Stimulated activated CD8-positive, alpha-beta memory T cell treated with anti-CD3 and anti-CD28 coated beads, Interleukin-15, amount 100 ng/mL, for 1 hour (primary cell): ENCODE measurements around the gene LDLRAD4.

Experiments
- DNase-seq: peaks from one replicate; pipeline ENCODE4 v3.0.0-alpha.2; 2020; ENCODE audit warnings: low read depth

The LDLRAD4 gene

DNA sequence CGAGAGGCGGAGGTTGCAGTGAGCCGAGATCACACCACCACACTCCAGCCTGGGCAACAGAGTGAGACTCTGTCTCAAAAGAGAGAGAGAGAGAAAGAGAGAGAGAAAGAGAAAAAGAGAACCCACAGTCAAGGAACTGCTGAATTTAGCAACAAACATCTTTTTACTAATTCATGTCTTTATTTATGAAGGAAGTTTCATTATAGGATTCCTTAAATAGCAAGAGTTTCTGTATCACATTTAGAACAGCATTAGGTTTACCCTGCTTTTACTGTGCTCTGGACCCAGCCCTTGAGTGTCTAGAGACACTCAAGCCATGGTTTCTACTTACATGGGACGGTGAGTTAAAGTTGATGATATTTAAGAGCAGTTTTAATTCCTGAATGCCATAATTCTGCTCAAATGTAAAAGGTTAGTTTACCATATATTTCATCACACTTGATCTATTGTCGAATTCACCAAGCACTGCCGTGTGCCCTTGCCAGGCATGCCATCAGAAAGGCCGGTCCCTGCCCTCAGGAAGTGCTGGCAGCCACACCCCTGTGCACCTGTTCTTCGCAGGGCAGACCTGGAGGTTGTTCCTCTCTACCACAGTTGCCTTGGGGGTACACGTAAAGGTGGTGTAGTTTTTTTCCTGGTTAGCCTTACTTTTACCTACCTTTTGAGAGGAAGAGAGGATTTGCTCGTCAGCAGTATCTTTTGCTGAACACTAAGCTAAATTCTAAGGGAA is 153.3 kb downstream of the LDLRAD4 start:
- DNase-seq: no peak

DNA sequence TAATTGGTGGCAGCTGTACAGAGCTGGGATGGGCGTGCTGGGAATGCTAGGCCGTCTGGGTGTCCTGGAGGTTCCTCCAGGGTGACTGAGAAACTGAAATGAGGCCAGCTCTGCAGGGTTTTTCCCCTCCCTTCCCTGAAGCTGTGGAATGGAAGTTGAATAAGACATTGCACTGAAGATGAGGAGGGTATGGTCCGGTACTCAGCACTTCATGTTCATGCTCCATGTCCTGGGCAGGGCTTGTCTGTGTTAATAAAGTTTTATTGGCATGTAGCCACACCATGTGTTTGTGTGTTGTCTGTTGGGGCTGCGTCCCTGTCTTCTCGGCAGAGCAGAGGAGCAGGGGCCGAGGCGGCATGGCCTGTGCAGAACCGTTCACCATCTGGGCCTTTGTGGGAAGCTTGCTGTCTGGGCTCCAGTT is 154.0 kb downstream of the LDLRAD4 start:
- no peak for DNase-seq

DNA sequence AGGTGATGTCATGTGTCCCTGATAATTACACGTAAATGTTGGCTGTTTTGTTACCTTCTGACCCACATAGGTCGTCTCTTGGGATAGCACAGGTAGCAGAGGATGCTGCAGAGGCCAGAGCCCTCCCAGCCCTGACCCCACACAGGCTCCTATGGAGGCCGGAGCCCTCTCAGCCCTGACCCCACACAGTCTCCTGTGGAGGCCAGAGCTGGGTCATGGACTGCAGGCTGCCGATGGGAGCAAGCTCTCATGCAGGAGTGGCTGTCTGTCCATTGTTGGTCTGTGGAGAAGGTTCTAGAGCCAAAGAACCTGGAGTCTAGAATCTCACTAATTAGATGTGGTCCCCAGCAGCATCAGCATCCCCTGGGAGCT is 155.5 kb downstream of the LDLRAD4 start:
- DNase-seq: no peak

DNA sequence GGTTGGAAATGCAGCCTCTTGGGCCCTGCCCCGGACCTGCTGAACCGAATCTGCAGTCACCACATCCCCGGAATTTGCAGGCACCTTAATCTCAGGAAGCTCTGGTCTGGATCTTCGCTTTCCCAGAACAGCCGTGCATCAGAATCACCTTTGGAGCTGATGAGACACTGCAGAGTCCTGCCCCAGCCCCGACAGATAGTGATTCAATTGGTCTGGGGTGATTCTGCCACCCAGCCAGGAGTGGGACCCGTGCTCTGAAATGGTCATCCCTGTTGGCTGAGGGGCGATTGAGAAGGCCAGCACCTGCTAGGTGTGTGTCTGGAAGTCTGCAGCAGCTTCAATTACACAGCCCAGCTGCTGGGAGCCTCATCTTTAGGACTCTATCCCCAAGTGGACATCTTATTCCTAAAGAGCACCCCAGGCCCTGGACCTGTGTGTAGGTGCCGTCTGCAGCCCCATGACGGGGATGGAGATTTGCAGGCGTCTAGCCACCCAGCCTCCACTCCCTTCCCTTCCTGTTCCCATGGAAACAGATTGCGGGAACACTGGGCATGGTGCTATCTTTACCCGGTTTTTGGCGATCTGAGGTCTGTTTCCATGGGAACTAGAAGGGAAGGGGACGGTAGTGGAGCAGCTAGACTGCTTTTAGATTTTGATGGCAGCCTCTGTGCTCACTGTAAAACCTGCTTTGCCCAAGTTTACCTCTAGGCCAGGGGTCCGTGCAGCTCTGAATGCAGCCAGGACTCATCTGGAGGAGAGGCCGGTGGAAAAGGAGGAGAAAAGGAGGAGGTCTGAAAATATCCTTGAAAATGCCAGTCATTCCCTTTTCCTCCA is 156.1 kb downstream of the LDLRAD4 start:
- no peak for DNase-seq

DNA sequence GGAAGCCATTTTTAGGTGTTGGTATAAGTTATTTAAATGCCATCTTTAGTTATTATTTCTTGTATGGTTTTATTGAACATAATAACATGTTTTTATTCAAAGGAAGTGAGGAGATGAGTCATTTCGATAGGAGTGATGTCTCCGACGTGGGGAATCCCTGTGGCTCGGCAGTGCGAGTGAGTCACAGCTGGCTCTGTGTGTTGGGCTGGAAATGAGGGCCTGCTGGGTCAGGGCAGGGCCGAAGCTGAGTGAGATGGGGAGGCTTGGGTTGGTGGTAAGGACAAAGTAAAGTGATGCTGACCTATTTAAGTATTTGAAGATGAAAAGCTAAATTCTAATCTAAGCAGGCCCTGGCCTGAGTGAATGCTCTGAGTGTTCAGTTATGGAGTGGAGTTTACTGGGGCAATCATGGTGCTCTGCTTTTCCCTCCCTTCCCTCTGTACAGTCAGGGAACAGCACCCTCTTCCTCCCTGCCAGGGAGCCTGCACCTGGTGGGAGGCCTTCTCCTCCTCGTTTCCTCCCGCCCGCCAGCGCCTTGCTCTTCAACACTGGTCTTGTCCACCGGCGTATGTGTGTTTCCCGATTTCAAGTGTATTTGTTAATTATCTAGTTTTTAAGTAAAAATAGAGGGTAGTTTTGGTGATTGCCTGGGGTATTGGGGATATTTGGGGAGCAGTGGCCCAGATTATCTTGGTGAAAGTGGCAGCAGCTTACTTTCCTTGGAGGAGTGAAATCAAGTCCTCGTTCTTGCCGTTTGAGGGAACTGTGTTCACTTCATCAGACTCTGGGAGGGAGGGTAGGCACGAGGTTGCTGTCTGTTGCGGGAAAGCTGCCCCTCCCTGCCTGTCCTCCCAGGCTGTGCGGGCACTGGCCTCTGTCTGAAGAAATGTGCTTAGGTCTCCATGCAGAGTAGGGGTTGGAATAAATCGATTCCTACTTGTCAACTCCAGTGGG is 157.0 kb downstream of the LDLRAD4 start:
- peak; percentile 36 for DNase-seq

DNA sequence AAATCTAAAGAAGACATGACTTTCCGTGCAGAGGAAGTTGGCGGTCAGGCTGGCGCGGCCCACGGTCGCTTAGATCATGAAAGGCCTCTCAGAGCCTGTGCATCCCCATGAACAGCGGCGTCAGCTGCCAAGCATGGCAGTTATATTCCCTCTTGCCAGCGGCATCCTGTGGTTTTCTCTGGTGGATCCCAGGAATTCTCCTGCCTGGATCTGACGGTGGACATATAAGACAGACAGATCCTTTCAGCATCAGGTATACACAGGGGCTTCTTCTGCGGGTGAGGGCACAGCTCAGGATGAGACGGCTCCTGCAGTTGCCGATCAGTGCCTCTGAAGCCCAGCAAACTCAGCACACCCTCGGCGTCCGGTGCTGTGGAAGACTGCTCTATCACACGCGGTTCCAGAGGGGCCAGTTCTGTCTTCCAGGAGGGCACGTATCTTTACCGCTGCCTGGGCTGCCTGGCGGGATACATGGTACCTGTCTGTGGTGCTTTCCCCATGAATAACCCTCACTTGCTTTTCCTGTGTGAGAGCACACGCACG is 157.8 kb downstream of the LDLRAD4 start:
- DNase-seq: no peak

DNA sequence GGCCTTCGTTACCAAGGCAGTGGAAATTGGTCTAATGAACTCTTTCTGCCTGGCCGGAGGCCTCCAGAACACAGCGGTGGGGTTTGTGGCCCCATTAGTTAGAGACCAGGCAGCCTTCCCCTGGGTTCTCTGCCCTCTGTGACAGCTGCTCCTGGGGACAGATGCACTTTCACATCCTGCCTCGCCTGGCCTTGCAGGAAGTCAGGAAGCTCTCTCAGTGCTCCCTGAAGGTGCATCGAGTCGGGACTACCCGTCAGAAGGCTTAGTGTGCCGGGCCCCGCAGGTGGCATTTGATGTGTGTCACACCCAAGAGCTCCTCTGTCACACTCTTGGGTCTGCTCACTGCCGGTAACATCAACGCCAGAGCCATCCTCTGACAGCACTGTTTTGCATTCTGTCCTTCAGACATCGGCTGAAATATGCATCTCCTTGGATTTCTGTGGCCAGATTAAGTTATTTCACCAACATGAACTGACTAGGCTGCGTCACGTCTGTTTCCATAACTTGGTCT is 158.3 kb downstream of the LDLRAD4 start:
- no peak for DNase-seq

DNA sequence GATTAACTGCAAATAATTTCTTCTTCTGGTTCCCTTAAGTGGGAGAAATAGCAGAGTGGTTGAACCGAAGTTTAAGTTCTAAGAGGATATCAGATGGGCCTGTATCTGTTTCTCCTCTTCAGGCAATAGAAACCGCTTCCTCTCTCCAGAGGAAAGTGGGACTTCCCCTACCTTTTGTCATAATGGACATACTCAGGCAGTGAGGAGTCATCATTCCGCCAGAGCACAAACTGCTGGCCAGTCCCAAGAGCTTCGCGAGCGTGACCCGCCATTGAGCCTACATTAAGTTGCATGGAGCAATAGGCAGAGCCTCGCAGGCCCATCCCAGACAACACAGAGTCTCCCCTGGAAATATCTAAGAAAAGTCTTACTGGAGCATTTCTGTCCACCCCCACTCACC is 158.9 kb downstream of the LDLRAD4 start:
- no peak for DNase-seq

DNA sequence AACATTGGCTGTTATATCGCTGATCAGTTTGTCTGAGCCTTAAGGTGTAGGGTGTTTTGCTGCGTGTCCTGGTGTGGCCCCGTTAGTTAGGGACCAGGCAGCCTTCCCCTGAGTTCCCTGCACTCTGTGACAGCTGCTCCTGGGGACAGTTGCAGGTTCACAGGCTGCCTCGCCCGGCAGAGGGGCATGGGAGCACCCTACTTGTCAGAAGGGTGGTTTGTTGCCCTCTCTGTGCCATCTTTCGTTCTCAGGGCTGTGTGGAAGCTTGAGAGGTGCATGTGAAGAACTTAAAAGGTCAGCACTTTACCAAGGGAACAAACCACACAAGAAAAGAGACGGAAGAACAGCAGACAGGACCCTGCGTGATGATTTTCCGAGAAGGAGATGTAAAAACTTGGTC is 159.6 kb downstream of the LDLRAD4 start:
- no peak for DNase-seq

DNA sequence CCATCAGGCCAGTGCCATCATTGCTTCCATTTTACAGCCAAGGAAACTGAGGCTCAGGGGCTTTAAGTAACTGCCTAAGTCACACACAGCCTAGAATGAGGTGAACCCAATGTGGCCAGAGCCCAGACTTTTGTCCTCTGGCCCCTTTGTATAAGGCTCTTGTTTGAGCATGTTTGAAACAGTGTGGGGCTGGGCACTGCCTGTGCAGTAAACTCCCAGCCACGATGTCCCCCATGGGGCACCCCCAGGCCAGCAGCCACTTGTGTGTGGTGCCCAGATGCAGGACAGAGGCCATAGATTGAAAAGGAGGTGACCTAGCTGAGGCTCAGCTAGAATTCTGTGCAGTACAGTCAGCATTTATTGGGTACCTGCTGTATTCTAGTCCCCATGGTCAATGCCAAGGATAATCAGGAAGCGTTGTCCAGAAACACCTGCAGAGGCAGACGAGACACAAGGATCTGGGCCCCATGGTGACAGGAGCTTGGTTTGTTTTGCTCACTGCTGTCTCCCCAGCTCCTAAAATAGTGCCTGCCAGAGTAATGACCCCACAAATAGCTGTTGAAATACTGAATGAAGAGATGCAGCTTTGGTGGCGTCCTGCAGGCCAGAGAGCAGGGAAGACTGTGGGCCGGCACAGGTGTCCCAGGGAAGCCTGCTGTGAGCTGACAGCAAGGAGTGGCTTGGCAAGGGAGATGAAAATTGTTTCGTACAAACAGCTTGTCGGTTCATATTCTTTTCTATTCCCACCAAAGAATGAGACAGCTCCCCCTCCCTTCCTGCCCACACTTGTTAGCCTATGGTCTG is 160.7 kb downstream of the LDLRAD4 start:
- DNase-seq: no peak

DNA sequence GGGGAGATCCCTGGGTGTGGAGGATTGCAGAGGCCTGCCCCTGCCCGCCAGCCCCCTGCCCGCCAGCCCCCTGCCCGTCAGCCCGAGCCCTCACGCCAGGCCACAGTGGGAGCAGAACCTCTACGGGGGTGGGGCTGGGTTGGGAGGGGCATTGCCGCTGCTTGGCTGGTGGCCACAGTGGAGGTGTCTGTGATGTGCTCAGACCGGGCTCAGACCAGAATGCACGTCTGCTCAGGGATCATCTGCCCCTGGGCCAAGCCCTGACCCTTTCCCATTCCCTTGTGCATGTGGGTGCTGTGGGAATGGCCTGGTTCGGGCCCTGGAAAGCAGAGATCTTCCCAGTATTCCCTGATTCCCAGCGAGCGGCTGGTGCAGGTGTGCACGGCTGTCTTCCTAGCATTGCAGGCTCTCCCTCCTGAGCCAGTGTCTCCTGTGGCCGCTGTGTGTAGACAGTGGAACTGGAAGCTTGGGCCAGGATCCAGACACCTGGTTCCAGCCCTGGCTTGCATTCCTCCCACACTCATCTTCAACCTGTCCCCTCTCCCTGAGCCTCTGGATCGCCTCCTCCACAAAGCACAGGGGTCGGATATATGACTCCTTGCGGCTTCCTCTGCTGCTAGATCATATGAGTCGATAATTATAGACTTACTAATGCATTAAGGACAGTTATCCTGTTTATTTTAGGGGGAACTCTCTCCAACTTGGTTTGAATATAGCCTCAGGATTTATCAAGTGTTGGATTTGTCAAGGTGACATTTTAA is 161.6 kb downstream of the LDLRAD4 start:
- no peak for DNase-seq

DNA sequence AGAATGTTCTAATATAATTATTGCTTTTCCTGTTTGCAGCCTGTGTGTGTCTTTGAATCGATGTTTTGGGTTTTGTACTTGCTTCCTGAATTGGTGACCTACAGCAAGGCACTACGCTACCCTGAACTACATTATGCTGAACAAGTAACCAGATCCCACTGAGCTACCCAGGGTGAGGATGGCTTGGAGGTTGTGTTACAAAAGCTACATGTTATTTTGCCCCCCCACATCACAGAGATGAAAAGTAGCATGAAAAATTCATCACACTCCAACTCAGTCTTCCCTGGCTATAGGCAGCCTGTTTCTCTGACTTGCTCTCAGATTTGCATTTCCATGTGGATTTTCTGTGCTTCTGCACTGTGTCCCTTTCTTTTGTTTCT is 162.1 kb downstream of the LDLRAD4 start:
- DNase-seq: no peak

DNA sequence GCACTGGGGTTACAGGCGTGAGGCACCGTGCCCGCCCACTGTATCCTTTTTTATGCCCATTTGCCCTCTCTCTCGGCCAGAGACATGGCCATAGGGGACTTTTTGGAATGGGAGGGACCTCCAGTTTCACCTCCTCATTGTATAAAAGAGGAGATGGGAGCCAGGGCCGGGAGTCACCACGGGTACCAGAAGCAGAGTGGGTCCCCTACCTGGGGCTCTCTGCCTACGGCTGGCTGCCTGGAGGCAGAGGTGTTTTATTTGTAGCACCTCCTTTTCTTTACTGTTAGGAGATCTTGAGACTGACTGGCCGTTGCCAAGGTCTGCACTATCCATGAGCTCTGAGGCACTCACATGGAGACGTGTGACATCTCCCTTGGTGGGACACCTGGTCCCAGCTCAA is 162.8 kb downstream of the LDLRAD4 start:
- no peak for DNase-seq

DNA sequence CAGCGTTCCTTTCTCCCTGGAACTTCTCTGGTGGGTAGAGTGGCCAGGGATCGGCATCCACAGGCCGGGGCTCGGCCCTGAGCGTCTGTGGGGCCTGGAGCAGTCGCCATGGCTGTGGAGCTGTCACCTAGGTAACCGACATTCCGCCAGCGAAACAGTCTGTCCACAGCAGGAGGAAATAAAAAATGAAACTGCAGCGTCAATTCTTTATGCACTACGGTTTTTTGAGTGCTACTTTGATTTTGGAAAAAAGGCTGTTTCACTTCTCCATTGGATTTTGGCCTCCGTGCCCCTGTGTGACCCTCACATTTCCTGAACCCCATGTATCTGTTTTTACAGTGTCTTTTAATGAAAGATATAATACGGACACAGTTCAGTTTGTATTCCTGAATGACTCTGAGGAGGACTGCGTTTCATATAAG is 163.4 kb downstream of the LDLRAD4 start:
- DNase-seq: no peak

DNA sequence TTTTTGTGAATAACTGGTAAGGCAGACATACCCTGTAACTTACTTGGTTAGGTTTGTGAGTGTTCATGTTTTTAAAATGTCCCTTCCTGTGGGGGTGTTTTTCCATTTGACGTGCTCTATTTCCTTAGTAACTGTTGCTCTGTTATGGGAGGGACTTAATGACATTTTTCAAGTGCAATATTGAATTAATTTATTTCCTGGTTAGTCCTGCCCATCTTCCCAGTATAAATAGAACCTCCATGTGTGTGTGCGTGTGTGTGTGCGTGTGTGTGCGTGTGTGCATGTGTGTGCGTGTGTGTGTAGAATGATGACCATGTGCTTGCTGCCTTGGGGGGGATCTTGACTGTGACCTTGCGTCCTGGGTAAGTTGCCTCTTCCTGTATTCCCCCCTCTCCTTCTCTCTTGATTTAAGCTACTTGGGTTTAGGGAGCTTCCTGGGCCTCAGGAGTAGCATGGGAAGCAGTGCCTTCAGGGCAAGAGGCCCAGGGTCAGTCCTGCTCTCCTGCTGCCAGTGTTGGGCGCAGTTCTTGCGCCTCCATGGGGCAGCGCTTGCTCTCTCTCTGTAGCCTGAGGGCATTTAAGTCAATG is 163.9 kb downstream of the LDLRAD4 start:
- DNase-seq: no peak

DNA sequence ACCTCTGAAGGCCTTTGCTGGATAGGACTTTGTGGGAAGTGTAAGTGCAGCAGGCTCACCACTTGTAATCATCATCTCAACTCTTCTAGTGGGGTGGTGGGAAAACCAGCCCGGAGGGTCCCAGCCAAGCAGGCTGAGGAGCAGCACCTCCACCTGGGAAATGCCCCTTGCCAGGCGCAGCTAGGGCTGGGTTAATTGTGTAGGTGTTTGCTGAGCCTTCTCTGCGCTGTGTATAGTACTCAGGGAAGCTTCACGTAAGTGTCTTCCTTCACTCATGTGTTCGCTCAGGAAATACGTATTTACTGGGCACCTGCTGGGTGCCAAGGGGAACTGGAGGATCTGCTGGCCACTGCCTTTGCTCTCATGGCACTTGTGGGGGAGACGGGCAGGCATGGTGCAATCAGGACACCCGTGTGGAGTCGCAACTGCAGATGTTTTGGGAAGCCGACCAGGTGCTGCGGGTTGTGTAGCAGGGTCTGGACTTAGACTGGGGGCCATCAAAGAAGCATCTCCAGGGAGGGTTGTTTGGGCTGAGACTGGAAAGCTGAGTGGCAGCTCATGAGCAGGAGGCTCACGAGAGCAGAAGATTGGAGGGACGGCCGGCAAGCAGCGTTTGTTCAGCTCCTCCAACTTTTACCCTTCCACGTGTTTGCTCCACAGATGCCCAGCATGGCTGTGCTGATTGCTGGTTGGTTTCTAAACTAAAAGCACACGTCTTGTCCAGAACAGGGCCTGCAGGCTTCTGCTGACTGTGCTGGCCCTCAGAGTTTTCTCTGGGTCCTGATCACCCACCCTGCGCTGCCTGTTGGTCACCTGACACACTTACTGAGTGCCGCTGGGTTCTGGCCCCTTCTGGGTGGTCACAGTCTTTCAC is 164.6 kb downstream of the LDLRAD4 start:
- DNase-seq: no peak

DNA sequence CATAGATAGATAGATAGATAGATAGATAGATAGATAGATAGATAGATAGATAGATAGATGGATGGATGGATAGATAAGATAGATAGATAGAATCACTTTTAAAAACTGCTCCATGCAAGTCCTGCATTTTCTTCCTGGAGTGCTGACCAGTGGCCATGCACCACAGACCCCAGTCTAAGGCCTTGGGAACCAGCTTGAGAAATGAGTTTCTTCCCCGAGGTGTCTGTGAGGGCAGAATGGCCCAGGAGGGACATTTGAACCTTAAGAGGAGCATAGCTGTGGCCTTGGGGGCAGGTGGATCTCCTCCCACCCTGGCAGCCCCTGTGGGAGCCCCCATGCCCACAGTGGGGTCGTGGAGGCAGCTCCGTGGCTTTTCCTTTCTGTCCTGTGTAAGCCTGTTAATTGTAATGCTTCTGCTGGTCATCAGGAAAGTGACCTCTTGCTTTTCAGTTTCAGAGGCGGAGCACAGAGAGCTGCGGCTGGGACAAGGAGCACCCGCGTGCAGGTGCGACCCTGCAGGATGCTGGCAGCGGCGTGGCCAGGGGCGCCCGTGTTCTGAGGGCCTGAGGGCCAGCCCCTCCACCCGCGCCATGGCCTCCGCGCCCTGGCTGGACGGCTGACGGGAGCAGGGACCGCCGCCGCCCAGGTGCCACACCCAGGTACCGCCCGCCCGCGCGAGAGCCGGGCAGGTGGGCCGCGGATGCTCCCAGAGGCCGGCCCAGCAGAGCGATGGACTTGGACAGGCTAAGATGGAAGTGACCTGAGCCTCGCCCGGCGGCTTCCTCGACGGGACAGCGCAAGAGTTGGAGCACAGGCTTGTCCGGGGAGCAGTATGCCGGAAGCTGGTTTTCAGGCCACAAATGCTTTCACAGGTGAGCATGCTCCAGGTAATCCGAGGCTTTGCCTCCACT is 168.6 kb downstream of the LDLRAD4 start:
- DNase-seq: no peak
